ENCODE results near the gene SENP6. TPM values are rescaled to one million over a fixed set of nuclear protein-coding genes. Genes with fewer than 3 reads are reported as not detected.

Gene SENP6
- polyA plus RNA-seq, 3 donors = 22.3 to 43.9 (median 31.9) TPM

- Mint-ChIP-seq H3K4me3 (no peak overlapping the region), H3K27me3 (ENCODE audit: low read depth in 3 of 3) (peaks cover 9 to 11% (median 10%) of the 10 kb centered on the region in 3 donors), H3K36me3 (no peaks in the 10 kb centered on the region), H3K27ac (no peak overlapping the region), H3K4me1 (peaks cover 5% of the 10 kb centered on the region), H3K9me3 (peaks cover 6 to 27% (median 15%) of the 10 kb centered on the region in 7 donors)
- Histone ChIP-seq H3K79me2 (ENCODE audit: insufficient read depth, low read length) (no peaks in the 10 kb centered on the region), H3K9me3 (replicated peaks in 1 of 2; ENCODE audit: control insufficient read depth in 1 of 2, insufficient read depth in 1 of 2, low read length in 2 of 2) (peaks cover 11 to 17% of the 10 kb centered on the region in 2 donors), H4K20me1 (ENCODE audit: insufficient read depth, low read length) (no peaks in the 10 kb centered on the region), H3K4me3 (replicated peaks in 1 of 3; ENCODE audit: low read depth in 2 of 3, low read length in 3 of 3) (no peak overlapping the region), H2AFZ (ENCODE audit: insufficient read depth, low read depth, low read length, poor library complexity, severe bottlenecking) (no peak overlapping the region), H3K27me3 (ENCODE audit: control insufficient read depth in 2 of 2, insufficient read depth in 2 of 2, low read length in 2 of 2) (peaks cover 2% of the 10 kb centered on the region in 2 donors), H3K4me2 (replicated peaks; ENCODE audit: extremely low read depth, low read length, poor library complexity, severe bottlenecking) (no peak overlapping the region), H3K9ac (ENCODE audit: insufficient read depth, low read length, poor library complexity, severe bottlenecking) (no peak overlapping the region), H3K36me3 (replicated peaks in 1 of 2; ENCODE audit: control insufficient read depth in 1 of 2, insufficient read depth in 2 of 2, low read length in 2 of 2) (no peaks in the 10 kb centered on the region), H3K27ac (ENCODE audit: low read depth in 1 of 2, low read length in 2 of 2) (no peak overlapping the region), H3K4me1 (ENCODE audit: control insufficient read depth in 1 of 2, insufficient read depth in 2 of 2, low read length in 2 of 2) (no peaks in the 10 kb centered on the region)
- DNase-seq = peak; percentile 1 to 24 (median 21)
- intact Hi-C loops (cut with micrococcal nuclease) = no loop called here
- WGBS (ENCODE audit: insufficient coverage) = 60% methylated on average over 1 of the region's 1 CpG
- TF ChIP-seq CTCF (IDR thresholded peaks at IDR 0.05) = peak; percentile 30
Measured at GRCh38 chr6:75563032-75563431, 38.6 kb upstream of the SENP6 start.

- no peaks in the 10 kb centered on the region for H3K36me3 Mint-ChIP-seq
- peaks cover 5 to 9% (median 8%) of the 10 kb centered on the region in 3 donors for H3K27me3 Mint-ChIP-seq (ENCODE audit: low read depth in 3 of 3)
- H3K9me3 Mint-ChIP-seq = peaks cover 18 to 41% (median 33%) of the 10 kb centered on the region in 7 donors
- Histone ChIP-seq H4K20me1 (ENCODE audit: insufficient read depth, low read length) (no peaks in the 10 kb centered on the region), H3K36me3 (replicated peaks in 1 of 2; ENCODE audit: control insufficient read depth in 1 of 2, insufficient read depth in 2 of 2, low read length in 2 of 2) (no peaks in the 10 kb centered on the region), H3K27me3 (ENCODE audit: control insufficient read depth in 2 of 2, insufficient read depth in 2 of 2, low read length in 2 of 2) (peaks cover 0 to 2% of the 10 kb centered on the region in 2 donors), H3K9me3 (replicated peaks in 1 of 2; ENCODE audit: control insufficient read depth in 1 of 2, insufficient read depth in 1 of 2, low read length in 2 of 2) (peaks cover 17 to 23% of the 10 kb centered on the region in 2 donors), H3K79me2 (ENCODE audit: insufficient read depth, low read length) (no peaks in the 10 kb centered on the region), H3K4me2 (replicated peaks; ENCODE audit: extremely low read depth, low read length, poor library complexity, severe bottlenecking) (no peak overlapping the region), H2AFZ (ENCODE audit: insufficient read depth, low read depth, low read length, poor library complexity, severe bottlenecking) (no peak overlapping the region), H3K4me1 (ENCODE audit: control insufficient read depth in 1 of 2, insufficient read depth in 2 of 2, low read length in 2 of 2) (no peaks in the 10 kb centered on the region), H3K4me3 (replicated peaks in 1 of 3; ENCODE audit: low read depth in 2 of 3, low read length in 3 of 3) (no peak overlapping the region), H3K27ac (ENCODE audit: low read depth in 1 of 2, low read length in 2 of 2) (no peak overlapping the region), H3K9ac (ENCODE audit: insufficient read depth, low read length, poor library complexity, severe bottlenecking) (no peak overlapping the region)
- no peak for DNase-seq
- H3K4me1 Mint-ChIP-seq = no peaks in the 10 kb centered on the region
- TF ChIP-seq CTCF (IDR thresholded peaks at IDR 0.05) = no peak
- intact Hi-C loops (cut with micrococcal nuclease) = no loop called here
- no peak overlapping the region for H3K4me3 Mint-ChIP-seq
- H3K27ac Mint-ChIP-seq = no peak overlapping the region
- WGBS (ENCODE audit: insufficient coverage) = 100% methylated on average over 2 of the region's 2 CpGs
Measured at GRCh38 chr6:75566137-75566767, 35.4 kb upstream of the SENP6 start.

All from CD14-positive monocyte (primary cell).